Fibroblast of villous mesenchyme (primary cell): ENCODE measurements around the gene PIP5K1C. TPM values are rescaled to one million over a fixed set of nuclear protein-coding genes. Genes with fewer than 3 reads are reported as not detected.

Experiments
- DNase-seq: peaks from one replicate; pipeline ENCODE4 v3.0.0-alpha.2; 2010; ENCODE audit warnings: low read depth
- H3K4me3 ChIP-seq: 2 replicates; pipeline ENCODE4 v1.5.1; 2011; ENCODE audit warnings: low read depth, mild to moderate bottlenecking, low read length
- CTCF ChIP-seq: IDR thresholded peaks from 2 replicates; pipeline ENCODE4 v1.5.1; 2012; ENCODE audit warnings: low read depth, mild to moderate bottlenecking, low read length; ENCODE audit not compliant: insufficient read depth
- total RNA-seq: library from RNA; depleted of rRNA; stranded (reverse); fragments of >200 nt; gene quantifications from 2 replicates; pipeline ENCODE4 v1.2.3, GENCODE V29; 2012

The PIP5K1C gene
- total RNA-seq, 1 donor: 46.2 TPM

GRCh38 chr19:3620817-3621547 is 79.3 kb downstream of the PIP5K1C start:
- no peak overlapping the region for H3K4me3 ChIP-seq
- DNase-seq: no peak
- TF ChIP-seq CTCF: no peak

GRCh38 chr19:3620145-3620816 is 80.0 kb downstream of the PIP5K1C start:
- H3K4me3 ChIP-seq: no peak overlapping the region
- DNase-seq: no peak
- no peak for TF ChIP-seq CTCF

- H3K4me3 ChIP-seq: no peak overlapping the region
- no peak for TF ChIP-seq CTCF
- DNase-seq: no peak
Measured at GRCh38 chr19:3619631-3620012, 80.6 kb downstream of the PIP5K1C start.

- no peak for DNase-seq
- no peak for TF ChIP-seq CTCF
- H3K4me3 ChIP-seq: no peak overlapping the region
Measured at GRCh38 chr19:3618811-3619630, 81.2 kb downstream of the PIP5K1C start.

GRCh38 chr19:3618144-3618810 is 82.0 kb downstream of the PIP5K1C start:
- peak; percentile 56 for DNase-seq
- no peak overlapping the region for H3K4me3 ChIP-seq
- TF ChIP-seq CTCF: peak; percentile 97

- H3K4me3 ChIP-seq: no peak overlapping the region
- no peak for TF ChIP-seq CTCF
- no peak for DNase-seq
Measured at GRCh38 chr19:3617463-3617862, 82.8 kb downstream of the PIP5K1C start.
